HUES64 (cell line): ENCODE data around the gene TTLL13. TPM values are rescaled to one million over a fixed set of nuclear protein-coding genes. Genes with fewer than 3 reads are reported as not detected.

ENCODE experiments used
- H3K27ac ChIP-seq: 2 replicates; pipeline ENCODE4 v1.7.0; 2013; ENCODE audit warnings: low read depth, low read length, inconsistent platforms
- H3K27me3 ChIP-seq: 2 replicates; pipeline ENCODE4 v1.6.1; 2013; ENCODE audit warnings: mild to moderate bottlenecking, low read length; ENCODE audit not compliant: insufficient read depth
- H3K36me3 ChIP-seq: 2 replicates; pipeline ENCODE4 v1.6.1; 2013; ENCODE audit warnings: mild to moderate bottlenecking, low read length; ENCODE audit not compliant: insufficient read depth
- H3K4me1 ChIP-seq: 2 replicates; pipeline ENCODE4 v1.6.1; 2013; ENCODE audit warnings: mild to moderate bottlenecking, low read length, moderate library complexity; ENCODE audit not compliant: insufficient read depth
- H3K4me3 ChIP-seq: 2 replicates; pipeline ENCODE4 v1.5.1; 2013; ENCODE audit warnings: mild to moderate bottlenecking, low read length, moderate library complexity
- H3K9ac ChIP-seq: 2 replicates; pipeline ENCODE4 v1.6.1; 2013; ENCODE audit warnings: mild to moderate bottlenecking, low read depth, low read length
- H3K9me3 ChIP-seq: 2 replicates; pipeline ENCODE4 v1.6.1; 2013; ENCODE audit warnings: low read depth, low read length; ENCODE audit not compliant: insufficient read depth
- WGBS: fragments of 150-250, 120-280 bp; methylation state at CpG from one replicate; pipeline ENCODE4 v1.1.7; 2013; ENCODE audit warnings: missing lambda C conversion rate; 5-methylcytosine and 5-hydroxymethylcytosine counted together
- polyA plus RNA-seq, 2 experiments: library from polyadenylated mRNA; stranded (reverse); fragments of 50-300 nt; gene quantifications; one replicate each; pipeline ENCODE4 v1.2.3, GENCODE V29; 2013

TTLL13 gene, protein sequence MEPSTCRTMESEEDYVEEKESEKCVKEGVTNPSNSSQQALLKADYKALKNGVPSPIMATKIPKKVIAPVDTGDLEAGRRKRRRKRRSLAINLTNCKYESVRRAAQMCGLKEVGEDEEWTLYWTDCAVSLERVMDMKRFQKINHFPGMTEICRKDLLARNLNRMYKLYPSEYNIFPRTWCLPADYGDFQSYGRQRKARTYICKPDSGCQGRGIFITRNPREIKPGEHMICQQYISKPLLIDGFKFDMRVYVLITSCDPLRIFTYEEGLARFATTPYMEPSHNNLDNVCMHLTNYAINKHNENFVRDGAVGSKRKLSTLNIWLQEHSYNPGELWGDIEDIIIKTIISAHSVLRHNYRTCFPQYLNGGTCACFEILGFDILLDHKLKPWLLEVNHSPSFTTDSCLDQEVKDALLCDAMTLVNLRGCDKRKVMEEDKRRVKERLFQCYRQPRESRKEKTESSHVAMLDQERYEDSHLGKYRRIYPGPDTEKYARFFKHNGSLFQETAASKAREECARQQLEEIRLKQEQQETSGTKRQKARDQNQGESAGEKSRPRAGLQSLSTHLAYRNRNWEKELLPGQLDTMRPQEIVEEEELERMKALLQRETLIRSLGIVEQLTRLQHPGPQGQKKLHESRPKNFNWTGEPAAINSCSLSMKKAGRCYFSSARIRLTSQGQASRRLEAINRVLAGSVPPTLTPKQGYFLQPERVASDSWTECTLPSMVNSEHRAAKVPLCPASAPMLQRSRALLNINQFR
- polyA plus RNA-seq (2013, experiment 1 of 2), result not detected
- not detected for polyA plus RNA-seq (2013, experiment 2 of 2)

DNA sequence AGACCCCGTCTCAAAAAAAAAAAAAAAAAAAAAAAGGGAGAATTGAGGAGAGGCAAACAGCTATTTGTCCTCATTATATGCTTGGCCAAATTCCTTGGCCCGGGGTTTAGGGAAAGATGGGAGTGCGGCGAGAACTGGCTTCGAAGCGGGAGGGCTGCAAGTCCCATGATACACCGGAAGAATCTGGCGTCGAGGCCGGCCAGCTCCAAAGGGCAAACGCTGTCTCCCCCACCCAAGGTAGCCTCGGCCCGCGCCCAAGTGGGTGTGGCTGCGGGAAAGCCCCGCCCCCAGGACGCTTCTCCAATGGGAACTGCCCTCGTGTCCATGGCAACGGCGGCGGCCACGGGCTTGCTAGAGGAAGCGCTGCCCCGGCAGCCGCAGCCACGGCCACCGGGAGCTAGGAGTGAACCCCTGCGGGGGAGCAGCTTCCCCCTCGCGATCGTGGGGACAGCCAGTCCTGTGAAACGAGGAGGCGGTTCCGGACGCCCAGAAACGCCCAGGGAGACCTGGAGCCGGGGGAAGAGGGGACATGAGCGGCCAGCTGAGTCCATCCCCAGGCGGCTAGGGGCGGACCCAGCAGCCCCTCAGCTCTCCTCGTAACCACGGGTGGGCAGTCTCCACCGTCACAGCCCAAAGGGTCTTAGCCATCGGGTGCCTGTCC lies at the start of gene TTLL13:
TSS of gene TTLL13 (plus strand) at position 354 of the 661 bp plus-strand sequence. CDS start 1,075 bp downstream, outside the sequence.
- Histone ChIP-seq H3K27ac (no peak within 1 kb of the TSS), H3K4me3 (peak within 1 kb of the TSS; percentile 62), H3K4me1 (no peaks in the 10 kb centered on the region), H3K27me3 (peaks cover 10% of the 10 kb centered on the region; the same call in 1 of the 2 replicates), H3K36me3 (no peaks in the 10 kb centered on the region), H3K9ac (no peak within 1 kb of the TSS), H3K9me3 (no peaks in the 10 kb centered on the region)
- WGBS, result 3% methylated on average over 44 of the region's 44 CpGs

DNA sequence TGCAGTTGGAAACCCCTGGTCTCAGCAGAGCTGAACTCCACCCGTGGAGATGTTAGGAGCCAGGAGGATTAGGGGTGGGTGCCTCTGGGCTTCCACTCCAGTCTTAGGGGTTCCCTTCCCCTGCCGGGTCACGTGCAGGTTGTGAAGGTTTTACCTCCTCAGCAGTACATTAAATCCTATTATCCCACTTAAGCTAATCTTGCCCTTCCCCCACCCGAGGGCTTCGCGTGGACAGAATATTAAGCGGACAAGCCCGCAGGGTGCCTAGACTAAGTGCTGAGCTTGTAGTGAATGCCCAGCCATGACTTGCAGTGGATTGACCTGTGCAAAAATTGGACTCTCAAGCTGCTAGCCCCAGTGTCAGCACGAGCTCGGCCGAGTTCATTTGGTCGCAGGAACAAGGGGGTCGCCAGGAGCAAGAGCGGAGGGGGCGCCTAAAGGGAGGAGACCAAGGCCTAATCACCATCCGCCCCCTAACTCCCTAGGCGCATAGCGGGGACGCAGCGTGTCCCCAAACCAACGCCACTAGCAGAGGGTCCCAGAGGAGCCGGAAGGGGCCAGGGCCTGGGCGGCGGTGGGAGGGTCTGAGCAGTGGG lies 48.7 kb upstream of the TTLL13 start:
- no peaks in the 10 kb centered on the region for H3K9me3 ChIP-seq
- peak overlapping the region; percentile 48 for H3K27ac ChIP-seq
- 12% methylated on average over 24 of the region's 24 CpGs for WGBS
- H3K4me3 ChIP-seq, result peak overlapping the region; percentile 93
- H3K4me1 ChIP-seq, result peaks cover 14% of the 10 kb centered on the region
- no peaks in the 10 kb centered on the region for H3K27me3 ChIP-seq
- no peaks in the 10 kb centered on the region for H3K36me3 ChIP-seq
- H3K9ac ChIP-seq, result peak overlapping the region; percentile 66

DNA sequence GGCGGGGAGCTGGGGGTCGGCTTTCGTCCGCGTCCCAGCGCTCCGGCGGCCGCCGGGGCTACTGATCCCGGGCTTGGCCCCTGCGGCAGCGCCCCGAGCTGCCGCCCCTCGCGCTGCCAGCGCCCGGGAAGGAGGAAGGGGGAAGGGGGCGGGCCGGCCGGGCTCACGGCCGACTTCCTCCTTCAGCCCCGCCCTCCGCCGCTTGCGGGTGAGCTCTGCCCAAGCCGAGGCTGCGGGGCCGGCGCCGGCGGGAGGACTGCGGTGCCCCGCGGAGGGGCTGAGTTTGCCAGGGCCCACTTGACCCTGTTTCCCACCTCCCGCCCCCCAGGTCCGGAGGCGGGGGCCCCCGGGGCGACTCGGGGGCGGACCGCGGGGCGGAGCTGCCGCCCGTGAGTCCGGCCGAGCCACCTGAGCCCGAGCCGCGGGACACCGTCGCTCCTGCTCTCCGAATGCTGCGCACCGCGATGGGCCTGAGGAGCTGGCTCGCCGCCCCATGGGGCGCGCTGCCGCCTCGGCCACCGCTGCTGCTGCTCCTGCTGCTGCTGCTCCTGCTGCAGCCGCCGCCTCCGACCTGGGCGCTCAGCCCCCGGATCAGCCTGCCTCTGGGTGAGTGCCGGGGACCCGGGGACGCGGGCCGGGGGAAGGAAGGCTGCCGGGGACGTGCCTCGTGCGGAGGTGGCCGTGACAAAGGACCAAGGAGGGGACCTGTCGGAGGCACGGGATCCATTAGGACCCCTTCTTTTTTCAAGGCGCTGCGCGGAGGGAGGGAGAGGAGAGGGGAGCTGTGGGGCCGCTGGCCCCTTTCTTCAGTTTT lies 48.0 kb upstream of the TTLL13 start, which contains the start of gene SEMA4B:
TSS of gene SEMA4B (plus strand) at position 201 of the 814 bp plus-strand sequence. CDS start at position 450, 249 bp downstream.
- H3K27me3 ChIP-seq, result no peaks in the 10 kb centered on the region
- under 1% methylated on average over 88 of the region's 88 CpGs for WGBS
- no peaks in the 10 kb centered on the region for H3K36me3 ChIP-seq
- peak within 1 kb of the TSS; percentile 77 for H3K27ac ChIP-seq
- H3K4me3 ChIP-seq, result peak within 1 kb of the TSS; percentile 93
- H3K4me1 ChIP-seq, result peaks cover 14% of the 10 kb centered on the region
- no peaks in the 10 kb centered on the region for H3K9me3 ChIP-seq
- peak within 1 kb of the TSS; percentile 87 for H3K9ac ChIP-seq

DNA sequence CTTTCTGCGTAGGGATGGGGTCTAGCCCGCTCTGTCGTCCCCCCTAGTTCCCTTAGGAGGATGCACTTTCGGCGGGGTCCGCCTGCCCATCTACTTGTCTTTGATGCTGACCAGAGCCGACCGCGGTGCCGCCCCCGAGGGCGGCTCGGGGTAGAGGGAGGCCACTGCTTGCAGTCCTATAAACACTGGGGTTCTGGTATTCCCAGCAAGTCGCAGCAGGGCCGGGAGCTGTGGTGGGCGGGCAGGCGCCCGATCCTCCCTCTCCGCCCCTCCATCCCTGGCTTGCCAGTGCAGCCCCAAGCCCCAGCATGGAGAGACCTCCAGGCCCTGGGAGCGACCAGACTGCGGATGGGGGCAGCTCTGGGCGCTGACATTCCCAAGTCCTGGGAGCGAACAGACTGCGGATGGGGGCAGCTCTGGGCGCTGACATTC lies 47.4 kb upstream of the TTLL13 start:
- peaks cover 14% of the 10 kb centered on the region for H3K4me1 ChIP-seq
- H3K27ac ChIP-seq, result no peak overlapping the region; the same call in 1 of the 2 replicates
- peak overlapping the region; percentile 93 for H3K4me3 ChIP-seq
- peak overlapping the region; percentile 87 for H3K9ac ChIP-seq
- no peaks in the 10 kb centered on the region for H3K36me3 ChIP-seq
- H3K9me3 ChIP-seq, result no peaks in the 10 kb centered on the region
- 1% methylated on average over 25 of the region's 25 CpGs for WGBS
- H3K27me3 ChIP-seq, result no peaks in the 10 kb centered on the region

DNA sequence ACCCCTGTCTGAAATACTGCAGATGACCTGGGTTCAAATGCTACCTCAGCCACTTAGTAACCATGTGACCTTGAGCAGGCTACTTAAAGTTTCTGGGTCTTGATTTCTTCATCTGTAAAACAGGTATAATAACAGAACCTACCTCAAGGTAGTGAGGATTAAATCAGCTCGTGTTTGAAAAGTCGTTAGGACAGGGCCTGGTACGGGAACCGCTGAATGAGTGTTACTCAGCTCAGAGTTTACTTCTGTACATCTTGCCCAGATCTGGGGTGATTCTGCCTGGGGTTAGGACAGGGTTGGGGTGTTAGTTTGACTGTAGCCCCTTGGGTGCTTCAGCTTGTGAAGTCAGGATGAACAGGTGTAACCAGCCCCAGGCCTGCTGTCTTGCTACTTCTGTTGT lies 46.4 kb upstream of the TTLL13 start:
- Histone ChIP-seq H3K27ac (no peak overlapping the region), H3K27me3 (no peaks in the 10 kb centered on the region), H3K36me3 (no peaks in the 10 kb centered on the region), H3K9ac (no peak overlapping the region), H3K4me3 (peak overlapping the region; percentile 93), H3K9me3 (no peaks in the 10 kb centered on the region), H3K4me1 (peaks cover 14% of the 10 kb centered on the region)
- WGBS, result 91% methylated on average over 4 of the region's 4 CpGs

DNA sequence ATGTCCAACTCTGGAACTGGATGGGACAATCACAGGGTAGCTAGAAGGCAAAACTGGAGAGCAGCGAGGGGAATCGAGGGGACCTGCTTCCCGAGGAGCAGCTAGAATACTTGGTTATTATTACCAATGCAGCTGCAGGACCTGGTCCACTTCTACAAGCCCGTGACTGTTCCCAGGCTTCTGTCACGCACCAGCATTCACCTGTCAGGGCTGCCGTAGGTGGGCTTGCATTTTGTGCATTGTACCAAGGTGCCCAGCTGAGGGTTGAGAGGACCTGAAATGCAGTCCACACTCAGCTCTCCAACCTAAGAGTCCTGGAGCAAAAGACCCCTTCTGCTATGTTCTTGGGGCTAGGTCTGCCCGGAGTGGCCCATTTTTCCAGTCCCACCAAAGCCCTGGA lies 45.9 kb upstream of the TTLL13 start:
- no peaks in the 10 kb centered on the region for H3K9me3 ChIP-seq
- H3K27ac ChIP-seq, result no peak overlapping the region
- H3K27me3 ChIP-seq, result no peaks in the 10 kb centered on the region
- no peak overlapping the region for H3K4me3 ChIP-seq
- 94% methylated on average over 7 of the region's 7 CpGs for WGBS
- H3K9ac ChIP-seq, result no peak overlapping the region
- H3K4me1 ChIP-seq, result peaks cover 14% of the 10 kb centered on the region
- H3K36me3 ChIP-seq, result no peaks in the 10 kb centered on the region

DNA sequence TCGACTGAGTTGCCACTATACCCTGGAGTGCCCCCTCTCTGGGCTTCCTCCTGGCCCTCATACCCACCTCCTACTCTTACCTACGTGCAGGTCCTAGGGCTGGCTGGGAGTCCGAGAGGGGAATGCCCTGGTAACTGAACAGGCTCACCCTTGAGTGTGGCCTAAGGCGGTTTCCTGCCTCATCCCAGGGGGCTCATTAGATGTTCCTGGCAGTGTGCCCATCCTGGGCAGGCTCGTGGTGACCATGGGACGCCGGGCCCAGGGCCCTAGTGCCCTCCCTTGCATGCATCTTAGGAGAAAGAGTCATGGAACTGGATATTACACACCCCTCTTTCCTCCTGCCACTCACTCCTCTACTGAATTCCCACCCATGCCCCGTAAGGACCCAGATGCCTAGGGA lies 45.4 kb upstream of the TTLL13 start:
- Histone ChIP-seq H3K27me3 (no peaks in the 10 kb centered on the region), H3K4me3 (no peak overlapping the region), H3K27ac (no peak overlapping the region), H3K4me1 (peaks cover 14% of the 10 kb centered on the region), H3K9ac (no peak overlapping the region), H3K36me3 (no peaks in the 10 kb centered on the region), H3K9me3 (no peaks in the 10 kb centered on the region)
- WGBS, result 92% methylated on average over 8 of the region's 8 CpGs

DNA sequence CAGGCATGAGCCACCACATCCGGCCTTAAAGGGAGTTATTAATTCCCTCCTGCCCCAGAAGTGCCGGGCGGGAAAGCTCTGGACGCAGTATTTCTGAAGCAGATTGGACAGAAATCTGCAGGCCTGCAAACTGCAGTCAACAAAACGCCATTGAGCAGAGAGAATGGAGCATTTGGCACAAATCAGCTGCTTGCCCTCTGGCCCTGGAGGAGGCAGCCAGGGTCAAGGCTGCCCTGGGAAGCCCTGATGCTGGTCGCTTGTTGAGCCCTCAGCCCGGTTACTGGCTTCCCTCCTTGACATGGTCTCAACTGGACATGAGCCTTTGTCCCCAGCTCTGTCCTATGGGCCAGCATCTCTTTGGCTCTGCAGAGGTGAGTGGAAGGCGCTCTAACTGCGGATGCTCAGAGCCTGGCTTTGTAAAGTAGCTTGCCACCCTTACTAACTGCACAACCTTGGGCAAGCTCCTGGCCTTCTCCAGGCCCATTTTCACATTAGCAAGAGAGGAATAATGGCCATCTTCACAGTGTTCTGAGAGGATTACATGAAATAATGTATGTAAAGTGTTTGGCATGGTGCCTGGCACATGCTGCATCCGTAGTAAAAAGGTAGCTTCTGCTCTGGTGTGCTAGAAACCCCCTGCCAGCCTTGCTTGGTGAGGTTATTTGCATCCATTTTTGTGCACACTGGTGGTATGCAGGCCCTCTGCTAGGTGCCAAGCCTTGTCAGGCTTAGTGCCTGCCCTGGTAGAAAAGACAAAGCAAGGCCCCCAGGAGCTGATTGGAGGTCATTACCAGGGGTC lies 44.1 kb upstream of the TTLL13 start:
- Histone ChIP-seq H3K4me1 (peaks cover 13% of the 10 kb centered on the region), H3K27me3 (no peaks in the 10 kb centered on the region), H3K9me3 (no peaks in the 10 kb centered on the region), H3K9ac (no peak overlapping the region), H3K27ac (no peak overlapping the region), H3K4me3 (no peak overlapping the region), H3K36me3 (no peaks in the 10 kb centered on the region; the same call in 1 of the 2 replicates)
- WGBS, result 95% methylated on average over 10 of the region's 10 CpGs

DNA sequence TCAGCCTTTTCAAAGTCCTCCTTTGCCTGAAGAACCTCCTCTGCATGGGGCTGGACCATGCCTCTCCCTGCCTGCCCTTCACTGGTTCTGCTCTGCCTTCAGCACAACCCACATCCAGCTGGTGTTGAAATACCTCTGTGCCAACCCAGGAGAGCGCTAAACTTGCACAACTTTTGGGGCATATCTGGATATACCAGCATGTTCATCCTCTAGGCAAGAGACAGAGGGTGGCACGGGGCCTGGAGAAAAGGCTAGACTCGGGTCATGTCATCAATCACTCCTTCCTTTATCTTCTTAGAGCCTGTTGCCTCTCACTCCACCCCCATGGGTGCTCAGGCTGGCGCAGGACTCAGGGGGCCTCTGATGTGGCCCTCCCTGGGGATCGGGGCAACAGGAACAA lies 43.5 kb upstream of the TTLL13 start:
- Histone ChIP-seq H3K9me3 (no peaks in the 10 kb centered on the region), H3K27ac (no peak overlapping the region), H3K4me3 (no peak overlapping the region), H3K27me3 (no peaks in the 10 kb centered on the region), H3K9ac (no peak overlapping the region), H3K4me1 (peaks cover 7% of the 10 kb centered on the region), H3K36me3 (no peaks in the 10 kb centered on the region; the same call in 1 of the 2 replicates)
- 95% methylated on average over 5 of the region's 5 CpGs for WGBS
